H9 (cell line): ENCODE measurements around the gene ANKZF1. TPM values are rescaled to one million over a fixed set of nuclear protein-coding genes. Genes with fewer than 3 reads are reported as not detected.

ENCODE experiments used
- DNase-seq: peaks from one replicate; pipeline ENCODE4 v3.0.0-alpha.2; 2017
- H2AFZ ChIP-seq: one replicate; pipeline ENCODE4 v1.6.1; 2013; ENCODE audit warnings: mild to moderate bottlenecking, low read length, control low read depth, moderate library complexity
- H2AK5ac ChIP-seq: 2 replicates; pipeline ENCODE4 v1.6.1; 2013; ENCODE audit warnings: low read length, control low read depth, mixed read lengths; ENCODE audit not compliant: insufficient read length
- H2BK120ac ChIP-seq: one replicate; pipeline ENCODE4 v1.6.1; 2013; ENCODE audit warnings: low read depth, mild to moderate bottlenecking, low read length, control low read depth, inconsistent platforms; ENCODE audit not compliant: poor library complexity, severe bottlenecking
- H2BK12ac ChIP-seq: 2 replicates; pipeline ENCODE4 v1.6.1; 2013; ENCODE audit warnings: low read length, control low read depth, mixed read lengths, low read depth; ENCODE audit not compliant: insufficient read length
- H2BK15ac ChIP-seq: 2 replicates; pipeline ENCODE4 v1.6.1; 2013; ENCODE audit warnings: low read depth, low read length, control low read depth
- H2BK20ac ChIP-seq: one replicate; pipeline ENCODE4 v1.6.1; 2013; ENCODE audit warnings: low read depth, mild to moderate bottlenecking, low read length, control low read depth, inconsistent platforms; ENCODE audit not compliant: poor library complexity, severe bottlenecking
- H2BK5ac ChIP-seq: 2 replicates; pipeline ENCODE4 v1.6.1; 2013; ENCODE audit warnings: low read length, control low read depth, mixed read lengths; ENCODE audit not compliant: insufficient read length
- H3K14ac ChIP-seq: 2 replicates; pipeline ENCODE4 v1.6.1; 2013; ENCODE audit warnings: low read length, control low read depth; ENCODE audit not compliant: insufficient read depth
- H3K18ac ChIP-seq: 2 replicates; pipeline ENCODE4 v1.6.1; 2013; ENCODE audit warnings: low read depth, mild to moderate bottlenecking, mixed read lengths, low read length, control low read depth; ENCODE audit not compliant: insufficient read length
- H3K23ac ChIP-seq: 2 replicates; pipeline ENCODE4 v1.6.1; 2013; ENCODE audit warnings: low read length, control low read depth, mixed read lengths, low read depth; ENCODE audit not compliant: insufficient read length
- H3K23me2 ChIP-seq: 2 replicates; pipeline ENCODE4 v1.6.1; 2013; ENCODE audit warnings: low read depth, mild to moderate bottlenecking, mixed read lengths, low read length, control low read depth; ENCODE audit not compliant: insufficient read length, poor library complexity, severe bottlenecking
- H3K27ac ChIP-seq: 2 replicates; pipeline ENCODE4 v1.5.1; 2013; ENCODE audit warnings: low read length, control low read depth, mixed read lengths, low read depth; ENCODE audit not compliant: insufficient read length
- H3K27me3 ChIP-seq: 2 replicates; pipeline ENCODE4 v1.6.1; 2013; ENCODE audit warnings: low read length, control low read depth, inconsistent platforms; ENCODE audit not compliant: insufficient read depth
- H3K4ac ChIP-seq: 2 replicates; pipeline ENCODE4 v1.6.1; 2013; ENCODE audit warnings: low read depth, mild to moderate bottlenecking, control low read depth, inconsistent platforms, low read length, moderate library complexity
- H3K4me1 ChIP-seq: 2 replicates; pipeline ENCODE4 v1.6.1; 2013; ENCODE audit warnings: low read length, control low read depth, inconsistent platforms; ENCODE audit not compliant: insufficient read depth
- H3K4me2 ChIP-seq: 2 replicates; pipeline ENCODE4 v1.6.1; 2013; ENCODE audit warnings: low read length, control low read depth, mixed read lengths; ENCODE audit not compliant: insufficient read length, insufficient read depth
- H3K56ac ChIP-seq: 2 replicates; pipeline ENCODE4 v1.6.1; 2013; ENCODE audit warnings: low read depth, mild to moderate bottlenecking, mixed read lengths, low read length, control low read depth; ENCODE audit not compliant: insufficient read length
- H3K79me1 ChIP-seq: 2 replicates; pipeline ENCODE4 v1.6.1; 2013; ENCODE audit warnings: low read depth, mild to moderate bottlenecking, moderate library complexity, low read length, control low read depth, inconsistent platforms; ENCODE audit not compliant: insufficient read depth, poor library complexity, severe bottlenecking
- H3K79me2 ChIP-seq: 2 replicates; pipeline ENCODE4 v1.6.1; 2013; ENCODE audit warnings: low read length, control low read depth, inconsistent platforms; ENCODE audit not compliant: insufficient read depth
- H3K9ac ChIP-seq: 2 replicates; pipeline ENCODE4 v1.6.1; 2013; ENCODE audit warnings: low read length, control low read depth, mixed read lengths; ENCODE audit not compliant: insufficient read length; ENCODE audit errors: extremely low read depth
- H3K9me3 ChIP-seq: one replicate; pipeline ENCODE4 v1.6.1; 2013; ENCODE audit warnings: low read depth, low read length, inconsistent platforms; ENCODE audit not compliant: control insufficient read depth
- H3T11ph ChIP-seq: one replicate; pipeline ENCODE4 v1.6.1; 2013; ENCODE audit warnings: mild to moderate bottlenecking, low read length, control low read depth, inconsistent platforms
- H4K20me1 ChIP-seq: one replicate; pipeline ENCODE4 v1.6.1; 2013; ENCODE audit not compliant: control insufficient read depth, insufficient read length, insufficient read depth
- H4K5ac ChIP-seq: 2 replicates; pipeline ENCODE4 v1.6.1; 2013; ENCODE audit warnings: low read depth, mild to moderate bottlenecking, mixed read lengths, low read length, control low read depth; ENCODE audit not compliant: insufficient read length
- H4K8ac ChIP-seq: replicated peaks from 2 replicates; pipeline ENCODE4 v1.6.1; 2013; ENCODE audit warnings: low read length, control low read depth, mixed read lengths, low read depth; ENCODE audit not compliant: insufficient read length
- H4K91ac ChIP-seq: 2 replicates; pipeline ENCODE4 v1.6.1; 2013; ENCODE audit warnings: low read depth, mild to moderate bottlenecking, moderate library complexity, mixed read lengths, low read length, control low read depth; ENCODE audit not compliant: insufficient read length
- H3K27ac Mint-ChIP-seq, 3 experiments: 2 replicates in 2 of 3; 3 replicates in 1 of 3; pipeline ENCODE4 v1.8.0; 2020 to 2021; ENCODE audit warnings: mixed read lengths in 3 of 3, mild to moderate bottlenecking in 1 of 3, moderate library complexity in 1 of 3
- H3K27me3 Mint-ChIP-seq: 2 replicates; pipeline ENCODE4 v1.8.0; 2021; ENCODE audit warnings: low read depth, mild to moderate bottlenecking, moderate library complexity, mixed read lengths
- H3K36me3 Mint-ChIP-seq, 3 experiments: 2 replicates in 2 of 3; 3 replicates in 1 of 3; pipeline ENCODE4 v1.8.0; 2020 to 2021; ENCODE audit warnings: low read depth in 3 of 3, mixed read lengths in 3 of 3; ENCODE audit not compliant: insufficient read depth in 1 of 3
- H3K4me1 Mint-ChIP-seq, 2 experiments: 2 replicates each; pipeline ENCODE4 v1.8.0; 2020; ENCODE audit warnings: mixed read lengths in 2 of 2
- H3K4me3 Mint-ChIP-seq, 2 experiments: 2 replicates in 1 of 2; 3 replicates in 1 of 2; pipeline ENCODE4 v1.8.0; 2020 to 2021; ENCODE audit warnings: mild to moderate bottlenecking in 2 of 2, mixed read lengths in 2 of 2, moderate library complexity in 1 of 2
- H3K9me3 Mint-ChIP-seq, 2 experiments: 2 replicates in 1 of 2; 3 replicates in 1 of 2; pipeline ENCODE4 v1.8.0; 2020; ENCODE audit warnings: mild to moderate bottlenecking in 2 of 2, mixed read lengths in 2 of 2, moderate library complexity in 1 of 2
- CTCF ChIP-seq: fragments of 200-600 bp; sonication (generic); conservative IDR thresholded peaks from 3 replicates; pipeline ENCODE4 v1.8.0; 2021; ENCODE audit warnings: antibody characterized with exemption, mild to moderate bottlenecking
- WGBS: extraction: QIAGEN DNeasy Blood & Tissue Kit; methylation state at CpG from one replicate; pipeline ENCODE4 v1.1.7; 2013; ENCODE audit warnings: missing lambda C conversion rate, low lambda C conversion rate, mixed read lengths; ENCODE audit not compliant: insufficient read length; ENCODE audit errors: extremely low coverage; 5-methylcytosine and 5-hydroxymethylcytosine counted together
- total RNA-seq: library from RNA; stranded (reverse); gene quantifications from 2 replicates; pipeline ENCODE4 v1.2.1, GENCODE V29; 2021

ANKZF1 gene
- total RNA-seq, 1 experiment from 2014 or later: 55.4 TPM

GRCh38 chr2:219215871-219216534, 13.6 kb upstream of the ANKZF1 start:
- H2BK5ac ChIP-seq: no peak overlapping the region
- peak; percentile 57 for DNase-seq

More at GRCh38 chr2:219215871-219216534, 13.6 kb upstream of the ANKZF1 start:
- no peaks in the 10 kb centered on the region for H3K9me3 Mint-ChIP-seq
- Histone ChIP-seq H4K20me1 (no peaks in the 10 kb centered on the region), H3K4ac (no peak overlapping the region), H3K9ac (no peak overlapping the region), H2BK12ac (no peak overlapping the region), H4K91ac (no peak overlapping the region), H2BK120ac (no peak overlapping the region), H2AK5ac (no peak overlapping the region), H3K56ac (no peak overlapping the region), H3K14ac (no peak overlapping the region), H2BK20ac (no peak overlapping the region), H3K23me2 (peaks cover 7% of the 10 kb centered on the region), H3K27ac (no peak overlapping the region), H2BK15ac (no peak overlapping the region), H3K9me3 (no peaks in the 10 kb centered on the region), H3K23ac (no peak overlapping the region), H3K79me1 (no peaks in the 10 kb centered on the region), H3K79me2 (no peaks in the 10 kb centered on the region), H3K4me2 (no peak overlapping the region), H3T11ph (no peak overlapping the region), H4K8ac (no peak overlapping the region), H4K5ac (no peak overlapping the region), H2AFZ (no peak overlapping the region), H3K4me1 (no peaks in the 10 kb centered on the region), H3K18ac (no peak overlapping the region), H3K27me3 (no peaks in the 10 kb centered on the region)
- H3K36me3 Mint-ChIP-seq: peaks cover 20 to 61% (median 51%) of the 10 kb centered on the region in 3 experiments
- H3K27me3 Mint-ChIP-seq: peaks cover 3% of the 10 kb centered on the region; the same call in 1 of the 2 replicates
- peak overlapping the region in 2 of 3 experiments; percentile 40 to 49; a peak in 1 of 7 replicates for H3K27ac Mint-ChIP-seq
- peaks cover 19 to 23% of the 10 kb centered on the region in 2 experiments for H3K4me1 Mint-ChIP-seq
- H3K4me3 Mint-ChIP-seq: peak overlapping the region in 1 of 2 experiments; percentile 38; a peak in 2 of 5 replicates
- no peak for TF ChIP-seq CTCF
- no CpG with 5 or more reads among the region's 27 CpGs for WGBS
